Epithelial cell of proximal tubule (primary cell): Measurements from ENCODE around the gene ZNF700. TPM values are rescaled to one million over a fixed set of nuclear protein-coding genes. Genes with fewer than 3 reads are reported as not detected.
"Not testable (repeated sequence)": the region's sequence is repeated elsewhere in the genome, so short reads cannot be mapped to it uniquely, and the experiment has no call there.

Experiments used
- DNase-seq: peaks from one replicate; pipeline ENCODE4 v3.0.0-alpha.2; 2011; ENCODE audit warnings: low read depth
- H3K4me3 ChIP-seq: 2 replicates; pipeline ENCODE4 v1.5.1; 2011; ENCODE audit warnings: low read depth, mild to moderate bottlenecking, low read length
- total RNA-seq: library from RNA; depleted of rRNA; stranded (reverse); fragments of >200 nt; gene quantifications from 2 replicates; pipeline ENCODE4 v1.2.3, GENCODE V29; 2015
- TF ChIP-seq, protein P1 (sequence below): conservative IDR thresholded peaks from 2 replicates; pipeline ENCODE4 v1.5.1; 2012; ENCODE audit warnings: low read depth, mild to moderate bottlenecking, low read length

ZNF700 gene
- total RNA-seq, 1 donor from 2014 or later, result 7.9 TPM

DNA sequence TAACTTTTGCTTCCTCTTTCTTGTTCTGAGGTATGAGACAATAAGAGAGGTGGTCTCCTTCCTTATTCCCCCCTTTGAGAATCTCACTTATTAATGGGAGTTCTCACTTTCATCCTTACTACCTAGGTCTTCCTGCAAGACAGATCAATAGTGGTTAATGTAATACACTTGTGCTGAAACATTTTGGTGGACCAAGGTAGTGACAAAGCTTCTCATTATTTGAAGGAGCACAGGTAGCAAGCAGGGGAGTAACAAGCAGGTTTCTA, 17.9 kb downstream of the ZNF700 start:
- no peak overlapping the region for H3K4me3 ChIP-seq
- TF ChIP-seq, protein P1, sequence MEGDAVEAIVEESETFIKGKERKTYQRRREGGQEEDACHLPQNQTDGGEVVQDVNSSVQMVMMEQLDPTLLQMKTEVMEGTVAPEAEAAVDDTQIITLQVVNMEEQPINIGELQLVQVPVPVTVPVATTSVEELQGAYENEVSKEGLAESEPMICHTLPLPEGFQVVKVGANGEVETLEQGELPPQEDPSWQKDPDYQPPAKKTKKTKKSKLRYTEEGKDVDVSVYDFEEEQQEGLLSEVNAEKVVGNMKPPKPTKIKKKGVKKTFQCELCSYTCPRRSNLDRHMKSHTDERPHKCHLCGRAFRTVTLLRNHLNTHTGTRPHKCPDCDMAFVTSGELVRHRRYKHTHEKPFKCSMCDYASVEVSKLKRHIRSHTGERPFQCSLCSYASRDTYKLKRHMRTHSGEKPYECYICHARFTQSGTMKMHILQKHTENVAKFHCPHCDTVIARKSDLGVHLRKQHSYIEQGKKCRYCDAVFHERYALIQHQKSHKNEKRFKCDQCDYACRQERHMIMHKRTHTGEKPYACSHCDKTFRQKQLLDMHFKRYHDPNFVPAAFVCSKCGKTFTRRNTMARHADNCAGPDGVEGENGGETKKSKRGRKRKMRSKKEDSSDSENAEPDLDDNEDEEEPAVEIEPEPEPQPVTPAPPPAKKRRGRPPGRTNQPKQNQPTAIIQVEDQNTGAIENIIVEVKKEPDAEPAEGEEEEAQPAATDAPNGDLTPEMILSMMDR, result no peak
- DNase-seq, result no peak

DNA sequence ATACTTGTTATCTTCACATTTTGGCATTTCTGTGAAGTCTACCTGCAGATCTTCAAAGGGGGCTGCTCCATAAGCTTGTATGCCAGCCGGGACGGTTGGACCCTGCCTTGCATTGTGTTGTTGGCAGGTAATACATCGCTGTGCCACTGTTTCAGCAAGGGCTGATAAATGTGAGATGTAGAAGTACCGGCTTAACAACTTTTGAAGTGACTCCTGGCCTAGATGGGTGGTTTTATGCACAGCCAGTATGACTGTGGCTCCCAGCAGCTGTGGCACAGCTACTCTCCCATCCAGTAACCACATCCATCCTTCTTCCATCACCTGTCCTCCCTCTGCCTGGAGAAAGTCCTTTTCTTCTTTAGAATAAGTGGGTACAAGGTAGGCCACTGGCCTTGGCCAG, 19.7 kb downstream of the ZNF700 start:
- H3K4me3 ChIP-seq, result no peak overlapping the region

DNA sequence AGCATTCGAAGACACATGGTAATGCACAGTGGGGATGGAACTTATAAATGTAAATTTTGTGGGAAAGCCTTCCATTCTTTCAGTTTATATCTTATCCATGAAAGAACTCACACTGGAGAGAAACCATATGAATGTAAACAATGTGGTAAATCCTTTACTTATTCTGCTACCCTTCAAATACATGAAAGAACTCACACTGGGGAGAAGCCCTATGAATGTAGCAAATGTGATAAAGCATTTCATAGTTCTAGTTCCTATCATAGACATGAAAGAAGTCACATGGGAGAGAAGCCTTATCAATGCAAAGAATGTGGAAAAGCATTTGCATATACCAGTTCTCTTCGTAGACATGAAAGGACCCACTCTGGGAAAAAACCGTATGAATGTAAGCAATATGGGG, 23.7 kb downstream of the ZNF700 start:
- TF ChIP-seq, protein P1, result no peak
- DNase-seq, result no peak
- H3K4me3 ChIP-seq, result no peak overlapping the region

More for the DNA sequence above, 19.7 kb downstream of the ZNF700 start:
- TF ChIP-seq, protein P1, result no peak
- no peak for DNase-seq

DNA sequence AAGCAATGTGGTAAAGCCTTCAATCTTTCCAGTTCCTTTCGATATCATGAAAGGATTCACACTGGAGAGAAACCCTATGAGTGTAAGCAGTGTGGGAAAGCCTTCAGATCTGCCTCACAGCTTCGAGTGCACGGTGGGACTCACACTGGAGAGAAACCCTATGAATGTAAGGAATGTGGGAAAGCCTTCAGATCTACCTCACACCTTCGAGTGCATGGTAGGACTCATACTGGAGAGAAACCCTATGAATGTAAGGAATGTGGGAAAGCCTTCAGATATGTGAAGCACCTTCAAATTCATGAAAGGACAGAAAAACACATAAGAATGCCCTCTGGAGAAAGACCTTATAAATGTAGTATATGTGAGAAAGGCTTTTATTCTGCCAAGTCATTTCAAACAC, 24.3 kb downstream of the ZNF700 start:
- H3K4me3 ChIP-seq, result no peak overlapping the region
- DNase-seq, result no peak
- TF ChIP-seq, protein P1, result no peak

DNA sequence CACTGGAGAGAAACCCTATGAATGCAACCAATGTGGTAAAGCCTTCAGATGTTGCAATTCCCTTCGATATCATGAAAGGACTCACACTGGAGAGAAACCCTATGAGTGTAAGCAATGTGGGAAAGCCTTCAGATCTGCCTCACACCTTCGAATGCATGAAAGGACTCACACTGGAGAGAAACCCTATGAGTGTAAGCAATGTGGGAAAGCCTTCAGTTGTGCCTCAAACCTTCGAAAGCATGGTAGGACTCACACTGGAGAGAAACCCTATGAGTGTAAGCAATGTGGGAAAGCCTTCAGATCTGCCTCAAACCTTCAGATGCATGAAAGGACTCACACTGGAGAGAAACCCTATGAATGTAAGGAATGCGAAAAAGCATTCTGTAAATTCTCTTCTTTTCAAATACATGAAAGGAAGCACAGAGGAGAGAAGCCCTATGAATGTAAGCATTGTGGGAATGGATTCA, 24.7 kb downstream of the ZNF700 start:
- DNase-seq, H3K4me3 ChIP-seq: not testable (repeated sequence)

DNA sequence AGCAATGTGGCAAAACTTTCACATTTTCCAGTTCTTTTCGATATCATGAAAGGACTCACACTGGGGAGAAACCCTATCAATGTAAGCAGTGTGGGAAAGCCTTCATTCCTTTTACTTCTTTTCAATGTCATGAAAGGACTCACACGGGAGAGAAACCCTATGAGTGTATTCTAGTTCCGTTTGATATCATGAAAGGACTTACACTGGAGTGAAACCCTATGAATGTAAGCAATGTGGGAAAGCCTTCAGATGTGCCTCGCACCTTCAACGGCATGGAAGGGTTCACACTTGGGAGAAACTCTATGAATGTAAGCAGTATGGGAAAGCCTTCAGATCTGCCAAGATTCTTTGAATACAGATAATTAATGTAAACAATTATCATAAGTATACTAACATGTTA, 25.4 kb downstream of the ZNF700 start:
- TF ChIP-seq, protein P1, result no peak
- H3K4me3 ChIP-seq, result no peak overlapping the region
- no peak for DNase-seq

DNA sequence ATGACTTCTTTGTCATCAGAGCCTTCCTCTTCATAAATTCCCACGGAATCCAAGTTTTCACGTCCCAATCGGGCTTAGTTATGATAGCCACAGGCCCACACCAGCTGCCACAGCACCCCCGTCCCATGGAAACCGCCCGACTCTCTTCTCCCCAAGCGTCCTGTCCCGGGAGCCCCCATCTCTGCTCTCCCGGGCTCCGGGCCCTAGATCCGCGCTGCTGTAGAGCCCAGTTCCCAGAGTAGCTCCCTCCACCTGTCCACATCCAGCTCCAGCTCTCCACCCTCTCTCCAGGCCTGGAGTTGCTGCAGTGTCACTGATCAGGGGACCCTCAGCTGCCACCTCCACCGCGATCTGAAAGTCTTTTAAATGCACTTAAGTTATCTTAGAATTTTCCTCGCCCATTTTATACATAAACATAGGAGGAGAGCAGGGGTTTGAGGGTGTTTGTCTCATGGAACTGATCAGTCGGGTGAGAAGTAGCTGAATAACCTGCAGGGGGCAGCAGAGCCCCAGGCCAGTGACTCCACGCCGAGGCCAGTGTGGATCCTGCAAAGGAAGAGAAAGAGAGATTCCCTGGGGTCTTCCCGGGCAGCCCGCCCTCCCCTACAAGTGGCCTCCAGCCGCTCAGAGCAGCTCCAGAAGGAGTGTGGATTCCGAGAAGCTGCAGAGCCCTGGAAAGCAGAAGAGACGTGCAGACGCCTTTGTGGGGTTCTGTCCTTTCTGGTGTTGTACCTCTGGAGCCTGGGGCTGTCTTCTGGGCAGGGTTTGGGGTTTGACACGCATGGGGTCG, 38.9 kb downstream of the ZNF700 start:
- TF ChIP-seq, protein P1, result peak; percentile 78

More for the DNA sequence above, 38.9 kb downstream of the ZNF700 start:
- DNase-seq, result no peak
- no peak overlapping the region for H3K4me3 ChIP-seq
